ENCODE measurements around the gene CRABP1.

CRABP1 gene

GRCh38 chr15:78340231-78341056 is at the start of gene CRABP1:
Gene CRABP1, plus strand, starts transcription at chr15:78340353. Its CDS starts 76 bp downstream, at chr15:78340429.
- DNase-seq: no peak

- DNase-seq: no peak
Observed at GRCh38 chr15:78291052-78291451, 49.1 kb upstream of the CRABP1 start.

- no peak for DNase-seq
Observed at GRCh38 chr15:78291698-78292097, 48.5 kb upstream of the CRABP1 start.

GRCh38 chr15:78292219-78292618 is 47.9 kb upstream of the CRABP1 start:
- DNase-seq: no peak

GRCh38 chr15:78299101-78299930 is 40.8 kb upstream of the CRABP1 start, which contains the start of gene SKIC8:
Gene SKIC8, minus strand, starts transcription at chr15:78299609. Its CDS starts 3,923 bp downstream, at chr15:78295686.
- DNase-seq: peak in 55 of 56 donors; percentile 45 to 95 (median 81)

- DNase-seq: no peak
Observed at GRCh38 chr15:78301326-78301725, 38.8 kb upstream of the CRABP1 start.

GRCh38 chr15:78301828-78302227 is 38.3 kb upstream of the CRABP1 start:
- DNase-seq: no peak

GRCh38 chr15:78302579-78303312 is 37.4 kb upstream of the CRABP1 start:
- DNase-seq: no peak

- no peak for DNase-seq
Observed at GRCh38 chr15:78304216-78305066, 35.7 kb upstream of the CRABP1 start.

- no peak for DNase-seq
Observed at GRCh38 chr15:78306176-78306774, 33.9 kb upstream of the CRABP1 start.

GRCh38 chr15:78307976-78308375 is 32.2 kb upstream of the CRABP1 start:
- no peak for DNase-seq

- DNase-seq: peak in 53 of 56 donors; percentile 5 to 84 (median 47)
Observed at GRCh38 chr15:78308422-78309032, 31.6 kb upstream of the CRABP1 start.

GRCh38 chr15:78311292-78311691 is 28.9 kb upstream of the CRABP1 start:
- DNase-seq: no peak

GRCh38 chr15:78312536-78312935 is 27.6 kb upstream of the CRABP1 start:
- DNase-seq: no peak

- no peak for DNase-seq
Observed at GRCh38 chr15:78312957-78313356, 27.2 kb upstream of the CRABP1 start.

- no peak for DNase-seq
Observed at GRCh38 chr15:78313383-78313782, 26.8 kb upstream of the CRABP1 start.

- no peak for DNase-seq
Observed at GRCh38 chr15:78314181-78314581, 26.0 kb upstream of the CRABP1 start.

- peak in 7 of 56 donors; percentile 10 to 52 (median 24) for DNase-seq
Observed at GRCh38 chr15:78315686-78316282, 24.4 kb upstream of the CRABP1 start.

All from nucleus accumbens (tissue), 56 donors.